NCI-H774 (cell line): ENCODE results near the gene GYPB.
"Not testable (repeated sequence)": the region's sequence is repeated elsewhere in the genome, so short reads cannot be mapped to it uniquely, and the experiment has no call there.

Experiments
- DNase-seq: peaks from one replicate; lab custom pipeline; 2025; lab: John Stamatoyannopoulos, UW

Gene GYPB

DNA sequence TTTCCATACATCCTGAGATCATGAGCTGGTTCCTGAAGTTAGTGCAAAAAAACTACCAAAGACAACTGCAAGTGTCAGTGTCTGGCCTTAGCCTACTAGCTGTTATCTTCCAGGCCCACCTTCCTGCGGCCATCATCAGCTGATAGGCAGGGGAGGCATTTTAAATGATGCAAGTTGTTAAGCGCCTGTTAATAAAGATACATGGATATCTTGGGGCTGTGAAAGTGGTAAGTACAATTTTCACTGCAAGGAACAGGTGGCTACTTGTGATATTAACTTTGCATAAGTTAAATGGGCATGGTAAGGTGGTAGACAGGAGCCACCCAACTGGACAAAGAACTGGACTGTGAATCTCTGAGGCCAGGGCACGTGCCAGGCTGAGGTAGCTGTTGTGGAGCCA, at the start of gene GYPB:
TSS of gene GYPB (minus strand) at position 104 of the 400 bp plus-strand sequence. CDS start at position 11, 93 bp downstream.
- not testable (repeated sequence) for DNase-seq

DNA sequence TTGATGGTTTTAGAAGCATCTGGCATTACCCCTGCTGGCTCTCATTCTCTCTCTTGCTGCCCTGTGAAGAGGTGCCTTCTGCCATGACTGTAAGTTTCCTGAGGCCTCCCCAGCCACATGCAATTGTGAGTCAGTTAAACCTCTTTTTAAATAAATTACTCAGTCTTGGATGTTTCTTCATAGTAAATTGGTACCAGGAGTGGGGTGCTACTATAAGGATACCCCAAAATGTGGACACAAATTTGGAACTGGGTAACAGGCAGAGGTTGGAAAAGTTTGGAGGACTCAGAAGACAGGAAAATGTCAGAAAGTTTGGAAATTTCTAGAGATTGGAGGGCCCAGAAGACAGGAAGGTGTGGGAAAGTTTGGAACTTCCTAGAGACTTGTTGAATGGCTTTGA, 42.4 kb upstream of the GYPB start:
- not testable (repeated sequence) for DNase-seq

- DNase-seq, result not testable (repeated sequence)
Measured at GRCh38 chr4:144060234-144060859, 41.2 kb upstream of the GYPB start.

DNA sequence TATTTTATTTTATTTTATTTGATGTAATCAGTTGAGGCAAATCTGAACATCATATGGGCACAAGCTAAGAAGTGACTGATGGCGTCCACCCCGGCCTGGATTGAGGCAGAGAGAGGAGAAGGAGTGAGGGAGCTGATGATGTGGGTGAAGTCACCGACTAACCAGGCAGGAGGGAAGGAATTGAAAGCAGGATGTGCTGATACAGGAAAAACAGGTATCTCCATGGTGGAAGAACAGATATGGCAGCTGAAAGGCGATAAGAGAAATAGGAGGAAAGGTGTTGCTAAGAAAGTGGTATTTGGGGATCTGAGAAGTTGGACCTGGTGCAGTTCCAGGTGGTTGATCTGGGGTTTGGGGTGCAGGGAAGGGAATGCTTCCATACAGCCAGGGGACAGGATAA, 37.6 kb upstream of the GYPB start:
- no peak for DNase-seq

GRCh38 chr4:144055336-144055735, 36.2 kb upstream of the GYPB start:
- not testable (repeated sequence) for DNase-seq

DNA sequence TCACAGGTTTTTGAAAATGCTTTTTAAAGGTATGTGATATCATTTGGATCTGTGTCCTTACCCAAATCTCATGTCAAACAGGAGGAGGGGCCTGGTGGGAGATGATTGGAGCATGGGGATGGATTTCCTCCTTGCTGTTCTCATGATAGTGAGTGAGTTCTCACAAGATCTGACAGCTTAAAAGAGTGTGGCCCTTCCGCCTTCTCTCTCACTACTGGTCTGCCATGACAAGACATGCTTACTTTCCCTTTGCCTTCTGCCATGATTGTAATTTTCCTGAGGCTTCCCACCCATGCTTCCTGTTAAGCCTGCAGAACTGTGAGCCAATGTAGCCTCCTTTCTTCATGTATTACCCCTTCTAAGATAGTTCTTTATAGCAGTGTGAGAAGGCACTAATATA, 32.3 kb upstream of the GYPB start:
- DNase-seq, result not testable (repeated sequence)

- DNase-seq, result not testable (repeated sequence)
Measured at GRCh38 chr4:144050631-144051030, 31.5 kb upstream of the GYPB start.

DNA sequence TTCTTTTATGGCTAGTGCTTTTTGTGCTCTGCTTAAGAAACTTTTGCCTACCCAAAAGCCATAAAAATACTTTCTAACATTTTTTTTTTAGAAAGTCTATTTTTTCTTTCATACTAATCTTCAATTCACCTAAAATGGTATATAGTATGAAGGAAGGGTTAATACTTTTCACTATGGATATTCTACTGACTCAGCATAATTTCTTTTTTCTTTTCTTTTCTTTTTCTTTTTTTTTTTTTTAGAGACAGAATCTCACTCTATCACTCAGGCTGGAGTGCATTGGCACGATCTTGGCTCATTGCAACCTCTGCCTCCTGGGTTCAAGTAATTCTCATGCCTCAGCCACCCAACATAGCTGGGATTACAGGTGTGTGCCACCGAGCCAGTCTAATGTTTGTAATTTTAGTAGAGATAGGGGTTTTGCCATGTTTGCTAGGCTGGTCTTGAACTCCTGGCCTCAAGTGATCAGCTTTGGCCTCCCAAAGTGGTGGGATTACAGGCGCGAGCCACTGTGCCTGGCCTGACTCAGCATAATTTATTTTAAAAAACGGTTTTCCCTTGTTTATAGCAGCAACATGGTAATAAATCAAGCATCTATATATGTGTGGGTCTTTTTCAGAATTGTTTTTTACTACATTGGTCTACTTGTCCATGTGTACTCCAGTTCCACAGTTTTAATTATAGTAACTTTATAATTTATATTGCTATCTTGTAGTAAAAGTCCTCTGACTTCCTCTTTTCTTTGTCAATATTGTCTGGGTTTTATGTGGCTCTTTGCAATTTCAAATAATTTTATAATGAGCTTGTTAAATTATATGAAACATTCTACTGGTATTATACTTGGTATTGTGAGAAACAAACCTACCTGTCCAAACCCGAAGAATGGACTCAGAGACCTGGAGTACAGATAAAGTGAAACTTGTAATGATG, 30.6 kb upstream of the GYPB start:
- not testable (repeated sequence) for DNase-seq

DNA sequence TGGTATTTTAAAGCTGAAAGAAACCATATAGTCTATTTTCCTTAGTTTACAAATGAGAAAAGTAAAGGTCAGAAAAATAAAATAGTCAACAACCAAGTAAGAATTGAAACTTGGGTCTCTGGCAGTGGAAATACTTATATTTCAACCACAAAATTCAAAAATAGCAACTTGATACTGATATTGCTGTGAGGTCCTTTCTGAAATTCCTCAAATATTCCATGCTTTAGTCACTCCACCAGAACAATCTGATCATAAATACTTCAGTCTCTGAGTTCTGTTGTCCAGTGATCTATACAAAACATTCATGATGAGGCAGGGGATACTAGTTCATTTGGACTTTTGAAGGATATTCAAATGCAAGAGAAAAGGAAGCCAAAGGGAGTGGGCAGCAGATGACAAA, 25.8 kb upstream of the GYPB start:
- not testable (repeated sequence) for DNase-seq

- DNase-seq, result not testable (repeated sequence)
Measured at GRCh38 chr4:144032580-144032979, 13.4 kb upstream of the GYPB start.

DNA sequence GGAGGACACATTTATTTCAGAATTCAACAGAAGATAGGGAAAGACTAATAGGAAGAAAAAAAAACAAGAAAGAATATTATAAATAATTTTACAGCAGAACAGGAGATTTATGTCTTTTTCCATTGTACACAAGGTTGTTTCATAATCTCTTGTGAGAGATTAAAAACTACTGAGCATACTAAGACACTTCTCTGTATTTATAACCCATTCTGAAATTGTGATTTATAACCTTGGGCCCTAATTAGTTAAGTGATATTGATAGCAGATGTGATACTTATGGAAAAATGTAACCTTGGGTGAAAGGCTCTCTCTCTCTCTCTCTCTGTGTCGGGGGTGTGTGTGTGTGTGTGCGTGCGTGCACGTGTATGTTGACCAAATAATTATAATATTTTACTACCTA, 12.7 kb upstream of the GYPB start:
- DNase-seq, result not testable (repeated sequence)

DNA sequence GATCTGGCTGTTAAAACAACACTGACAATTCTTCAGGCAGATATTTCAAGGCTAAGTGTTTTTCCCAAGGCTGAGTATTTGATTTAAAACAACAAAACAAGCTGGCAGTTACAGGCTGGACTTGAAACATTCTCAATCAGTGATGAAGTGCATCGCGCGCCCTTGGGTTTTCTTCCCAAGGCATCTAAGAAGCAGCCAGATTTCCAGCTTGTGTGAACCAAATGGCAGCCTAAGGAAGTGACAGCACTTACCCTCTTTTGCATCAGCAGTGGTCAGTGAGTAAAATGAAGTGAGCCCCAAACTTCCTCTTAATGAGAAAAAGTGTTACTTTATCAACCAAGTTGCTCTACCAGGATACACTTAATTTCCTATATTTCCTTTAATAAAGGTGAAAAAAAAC, 12.2 kb upstream of the GYPB start:
- not testable (repeated sequence) for DNase-seq

- DNase-seq, result not testable (repeated sequence)
Measured at GRCh38 chr4:144030708-144031107, 11.5 kb upstream of the GYPB start.

- not testable (repeated sequence) for DNase-seq
Measured at GRCh38 chr4:144026682-144027081, 7.5 kb upstream of the GYPB start.

GRCh38 chr4:144024399-144025053, 5.3 kb upstream of the GYPB start:
- DNase-seq, result not testable (repeated sequence)

DNA sequence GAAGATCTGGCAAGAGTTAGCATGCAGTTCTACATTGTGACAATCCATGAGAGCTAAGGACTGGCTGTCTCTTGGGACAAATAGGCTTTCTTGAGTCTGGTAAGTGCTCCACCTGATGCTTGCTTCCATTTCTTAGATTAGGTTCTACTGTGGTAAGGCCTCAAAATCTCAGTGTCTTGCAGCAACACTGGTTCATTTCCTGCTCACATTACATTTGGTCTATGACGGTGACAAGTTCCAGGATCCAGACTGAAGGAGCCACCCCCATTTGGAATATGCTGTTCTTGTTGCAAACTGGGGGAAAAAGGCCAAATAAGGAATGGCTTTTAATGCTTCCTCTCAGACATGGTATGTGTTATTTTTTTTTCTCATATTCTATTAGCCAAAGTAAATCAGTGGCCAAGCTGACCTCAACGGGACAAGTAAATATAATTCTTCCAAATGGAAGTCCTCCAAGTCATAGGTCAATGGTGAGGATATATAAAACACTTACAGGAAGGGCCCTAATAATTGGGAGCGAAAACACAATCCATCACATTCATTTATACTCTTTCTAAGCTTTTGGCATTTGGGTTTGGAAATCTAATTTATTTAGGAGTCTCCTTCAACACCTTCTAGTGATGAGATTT, 3.7 kb upstream of the GYPB start:
- DNase-seq, result not testable (repeated sequence)

DNA sequence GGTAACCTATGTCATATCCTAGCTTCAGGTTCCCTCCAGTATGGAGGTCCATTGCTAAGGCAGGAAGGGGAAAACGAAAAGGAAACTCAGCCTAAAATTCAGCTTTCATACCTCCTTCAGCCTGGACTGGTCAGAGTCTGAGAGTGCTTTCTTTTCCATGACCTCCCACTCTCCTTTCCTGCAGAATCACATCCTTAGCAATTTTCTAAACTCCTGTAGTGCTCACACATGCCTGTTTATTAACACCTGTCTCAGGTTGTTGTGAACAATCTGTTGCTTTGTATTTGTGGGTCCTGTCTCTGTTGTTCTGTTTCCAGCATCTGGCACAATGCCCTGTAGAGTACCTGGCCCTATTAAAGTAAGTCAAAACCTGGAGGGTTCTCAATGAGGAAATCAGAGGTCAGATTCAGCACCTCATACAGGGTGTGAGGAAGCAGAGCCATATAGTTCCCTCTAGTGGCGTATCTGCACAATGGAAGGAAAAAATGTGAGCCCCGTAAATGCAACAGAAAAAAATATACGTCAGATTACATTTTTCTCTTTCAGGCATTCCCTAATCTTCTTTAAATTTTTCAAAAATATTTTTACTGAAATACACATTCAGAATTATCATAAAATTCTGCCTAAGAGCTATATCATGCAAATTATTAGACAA, 2.3 kb upstream of the GYPB start:
- DNase-seq, result peak; percentile 19

DNA sequence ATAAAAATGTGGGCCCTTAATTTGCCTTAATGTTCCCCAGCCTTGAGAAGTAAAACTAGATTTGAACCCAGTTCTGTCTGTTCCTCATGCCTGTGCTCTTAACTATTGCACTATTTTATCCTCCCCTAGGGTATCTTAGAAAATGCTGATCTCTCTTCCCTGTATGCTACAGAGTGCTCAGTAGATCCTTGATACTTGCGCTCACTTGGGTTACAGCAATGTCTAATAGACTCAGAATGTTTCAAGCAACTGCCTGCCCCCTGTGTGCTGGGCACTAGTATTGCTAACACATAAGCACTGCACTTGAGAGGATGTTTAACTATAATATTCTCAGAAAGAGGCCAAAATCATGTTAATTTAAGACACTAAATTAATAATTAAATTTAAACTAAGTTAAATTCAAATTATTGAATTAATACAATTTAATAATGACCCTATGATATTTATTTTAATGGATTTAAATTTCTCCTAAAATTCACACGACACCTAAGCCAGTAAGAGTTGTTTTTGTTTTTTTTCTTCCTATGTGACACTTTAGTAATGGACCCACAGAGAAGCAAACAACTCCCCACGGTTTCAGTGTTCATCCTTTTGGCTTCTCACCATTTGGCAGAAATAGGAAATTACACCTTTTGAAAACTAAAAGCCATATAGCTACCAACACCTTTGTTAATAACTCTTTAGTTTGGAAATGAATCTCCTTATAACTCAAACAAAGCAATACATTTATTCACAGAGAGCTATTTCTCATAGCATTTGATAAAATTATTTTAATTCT, 768 bp downstream of the GYPB start:
- not testable (repeated sequence) for DNase-seq

DNA sequence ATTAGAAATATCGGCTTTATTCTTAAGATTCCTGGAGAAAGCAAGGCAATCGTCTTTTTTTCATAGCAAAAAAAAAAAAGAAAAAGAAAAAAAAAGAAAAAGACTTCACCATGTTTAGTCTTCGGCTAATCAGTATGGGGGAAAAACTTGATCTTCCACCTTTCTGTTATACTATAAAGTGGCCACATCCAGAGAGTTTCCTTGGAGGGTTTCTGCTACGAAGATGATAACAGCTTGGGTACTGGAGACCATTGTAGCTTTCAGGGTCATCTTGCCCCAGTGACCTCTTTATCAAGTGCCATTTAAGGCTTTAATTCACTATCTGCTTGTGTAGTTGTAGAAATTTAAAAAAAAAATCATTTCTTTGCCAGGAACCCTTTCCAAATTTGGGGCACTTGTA, 1.9 kb downstream of the GYPB start:
- DNase-seq, result not testable (repeated sequence)

- DNase-seq, result not testable (repeated sequence)
Measured at GRCh38 chr4:144016057-144016605, 3.0 kb downstream of the GYPB start.
